B cell (primary cell): ENCODE data around the gene JMY. TPM values are rescaled to one million over a fixed set of nuclear protein-coding genes. Genes with fewer than 3 reads are reported as not detected.

Experiments used
- ATAC-seq: fragments of 200-7000 bp; cut with Tn5 transposase; one replicate; pipeline ENCODE4 v1.10.0; 2021; ENCODE audit warnings: low read depth, mild to moderate bottlenecking, moderate number of reproducible peaks, moderate library complexity
- CTCF ChIA-PET: fragments of 350-600 bp; sonication (Branson Sonifier 250); formaldehyde crosslinking; loops from one replicate; lab custom pipeline; 2021; ENCODE audit warnings: antibody characterized with exemption, inconsistent platforms; lab: Charles Lee
- POLR2A ChIA-PET: fragments of 350-600 bp; sonication (Branson Sonifier 250); formaldehyde crosslinking; loops from one replicate; lab custom pipeline; 2021; ENCODE audit warnings: antibody characterized with exemption; lab: Charles Lee
- DNase-seq: peaks from one replicate; pipeline ENCODE4 v3.0.0; 2013
- H2AFZ ChIP-seq: 2 replicates; pipeline ENCODE4 v1.6.1; 2012; ENCODE audit warnings: mild to moderate bottlenecking, low read depth, low read length; ENCODE audit not compliant: insufficient read depth, poor library complexity, severe bottlenecking
- H3K27ac ChIP-seq, 2 donors: 1 replicate in 1 of 2; 2 replicates in 1 of 2; pipeline ENCODE4 v1.5.1; 2012 to 2013; ENCODE audit warnings: low read length in 2 of 2, mild to moderate bottlenecking in 2 of 2, moderate library complexity in 1 of 2
- H3K27me3 ChIP-seq, 4 experiments: fragments of 200-600 bp in 1 of 4; sonication (generic) in 1 of 4; replicated peaks in 1 of 4; 1 replicate in 2 of 4; 2 replicates in 2 of 4; pipeline versions ENCODE4 v1.6.1 to v1.7.0; 2013 to 2016; ENCODE audit warnings: low read length in 3 of 4, mild to moderate bottlenecking in 2 of 4, mixed read lengths in 1 of 4, moderate library complexity in 1 of 4; ENCODE audit not compliant: insufficient read depth in 4 of 4, control insufficient read depth in 3 of 4; ENCODE audit errors: control extremely low read depth in 1 of 4
- H3K36me3 ChIP-seq, 2 experiments: replicated peaks in 1 of 2; 1 replicate in 1 of 2; 2 replicates in 1 of 2; pipeline versions ENCODE4 v1.6.1 to v1.7.1; 2013; ENCODE audit warnings: low read length in 1 of 2; ENCODE audit not compliant: insufficient read depth in 2 of 2, control insufficient read depth in 1 of 2; ENCODE audit errors: control extremely low read depth in 1 of 2, extremely low read depth in 1 of 2
- H3K4me1 ChIP-seq, 2 donors: fragments of 200-600 bp in 1 of 2; sonication (generic) in 1 of 2; 1 replicate in 1 of 2; 2 replicates in 1 of 2; pipeline versions ENCODE4 v1.5.1 to v1.6.1; 2013 to 2017; ENCODE audit warnings: low read length in 2 of 2; ENCODE audit not compliant: control insufficient read depth in 2 of 2, insufficient read depth in 2 of 2
- H3K4me2 ChIP-seq: replicated peaks from 2 replicates; pipeline ENCODE3; 2012; ENCODE audit warnings: mild to moderate bottlenecking, low read depth, low read length; ENCODE audit not compliant: poor library complexity, severe bottlenecking
- H3K4me3 ChIP-seq, 5 experiments: fragments of 200-600 bp in 1 of 5; sonication (generic) in 1 of 5; 1 replicate in 3 of 5; 2 replicates in 2 of 5; pipeline versions ENCODE4 v1.5.1 to v1.7.0; 2011 to 2016; ENCODE audit warnings: low read length in 4 of 5, mild to moderate bottlenecking in 4 of 5, low read depth in 2 of 5, control low read depth in 1 of 5, moderate library complexity in 1 of 5; ENCODE audit not compliant: insufficient read depth in 1 of 5; ENCODE audit errors: control extremely low read depth in 1 of 5, extremely low read depth in 1 of 5
- H3K79me2 ChIP-seq: fragments of 200-600 bp; sonication (generic); one replicate; pipeline ENCODE4 v1.6.0; 2016; ENCODE audit warnings: low read length; ENCODE audit not compliant: control insufficient read depth, insufficient read depth
- H3K9ac ChIP-seq: fragments of 200-600 bp; sonication (generic); 2 replicates; pipeline ENCODE4 v1.6.1; 2017; ENCODE audit warnings: mild to moderate bottlenecking, low read length, moderate library complexity
- H3K9me3 ChIP-seq, 3 donors: one replicate each; pipeline versions ENCODE4 v1.6.1 to v1.7.1; 2013; ENCODE audit warnings: low read length in 2 of 3; ENCODE audit not compliant: control insufficient read depth in 2 of 3, insufficient read depth in 1 of 3; ENCODE audit errors: control extremely low read depth in 1 of 3
- H4K20me1 ChIP-seq: 2 replicates; pipeline ENCODE4 v1.6.0; 2012; ENCODE audit warnings: mild to moderate bottlenecking, low read length; ENCODE audit not compliant: insufficient read depth, control insufficient read depth, poor library complexity, severe bottlenecking
- H3K27ac Mint-ChIP-seq: one replicate; pipeline ENCODE4 v1.8.0; 2021; ENCODE audit warnings: mixed read lengths
- H3K27me3 Mint-ChIP-seq: one replicate; pipeline ENCODE4 v1.8.0; 2021; ENCODE audit warnings: mixed read lengths
- H3K4me1 Mint-ChIP-seq: one replicate; pipeline ENCODE4 v1.8.0; 2021; ENCODE audit warnings: mixed read lengths
- H3K4me3 Mint-ChIP-seq: one replicate; pipeline ENCODE4 v1.8.0; 2021; ENCODE audit warnings: mixed read lengths
- H3K9me3 Mint-ChIP-seq: one replicate; pipeline ENCODE4 v1.8.0; 2022; ENCODE audit warnings: mixed read lengths; ENCODE audit not compliant: insufficient read depth
- EZH2 ChIP-seq: IDR thresholded peaks from 2 replicates; pipeline ENCODE4 v1.6.1; 2012; ENCODE audit warnings: borderline replicate concordance, low read depth, mild to moderate bottlenecking, moderate library complexity, low read length; ENCODE audit not compliant: insufficient read depth, poor library complexity, severe bottlenecking
- WGBS: methylation state at CpG from one replicate; pipeline ENCODE4 v1.1.5; 2013; ENCODE audit warnings: missing lambda C conversion rate; ENCODE audit not compliant: insufficient coverage; 5-methylcytosine and 5-hydroxymethylcytosine counted together
- intact Hi-C: fragments of 100-400 bp; cut with micrococcal nuclease; formaldehyde crosslinking; loops from one replicate; pipeline ENCODE4 v1.10.0; 2022
- polyA plus RNA-seq: library from polyadenylated mRNA; depleted of rRNA; stranded (reverse); fragments of >200 nt; gene quantifications from 2 replicates; pipeline ENCODE4 v1.2.3, GENCODE V29; 2012
- small RNA-seq: library from RNA; depleted of rRNA; stranded (forward); fragments of <200 nt; gene quantifications from one replicate; pipeline ENCODE3, GENCODE V24; 2012; ENCODE audit warnings: low replicate concordance, low read depth; ENCODE audit not compliant: insufficient read length
- total RNA-seq, 2 donors: library from RNA; stranded (reverse); fragments of 120-200 nt in 1 of 2; gene quantifications; 1 replicate in 1 of 2; 2 replicates in 1 of 2; pipeline versions ENCODE4 v1.2.3 to v1.2.4, GENCODE V29; 2013 to 2022

The JMY gene
- total and polyA plus RNA-seq, 2 donors (not counting 1 experiment from before 2014, with no cell fraction given) = 2.7 to 20.5 TPM

- CTCF ChIA-PET = no interaction called here
- H3K27me3 ChIP-seq = no peaks in the 10 kb centered on the region
- H3K9ac ChIP-seq = no peak overlapping the region
- ATAC-seq (no peak), DNase-seq (no peak)
- intact Hi-C loops = no loop called here
- POLR2A ChIA-PET = no interaction called here
- H3K27ac ChIP-seq = no peak overlapping the region
- H4K20me1 ChIP-seq = no peaks in the 10 kb centered on the region
- no peak overlapping the region for H3K27ac Mint-ChIP-seq
- H3K4me3 ChIP-seq = no peak overlapping the region
- WGBS = no CpG with 5 or more reads among the region's 1 CpG
- H3K4me1 ChIP-seq = no peaks in the 10 kb centered on the region
- no peaks in the 10 kb centered on the region for H3K9me3 ChIP-seq
- no peak overlapping the region for H2AFZ ChIP-seq
- TF ChIP-seq EZH2 = no peak
- H3K27me3 Mint-ChIP-seq = peaks cover 12% of the 10 kb centered on the region
- H3K4me2 ChIP-seq = no peak overlapping the region
- H3K4me1 Mint-ChIP-seq = no peaks in the 10 kb centered on the region
- no peak overlapping the region for H3K4me3 Mint-ChIP-seq
- no peaks in the 10 kb centered on the region for H3K79me2 ChIP-seq
- no peaks in the 10 kb centered on the region for H3K9me3 Mint-ChIP-seq
- H3K36me3 ChIP-seq = no peaks in the 10 kb centered on the region
Observed at GRCh38 chr5:79357398-79357797, 121.5 kb downstream of the JMY start.

Small RNAs within 50 kb of the gene (small RNA-seq; reads per million reads assigned to genes)
- gene AC016559.1 (not detected), gene RF00425 (not detected)

Other genes with a start within 250 kb of the JMY start
- gene DMGDH, start 166.5 kb upstream of the JMY start, total RNA-seq = 0.47 and 0.87 TPM in 2 replicates
- 0.63 TPM in 1 of 2 replicates, not detected in the other for gene DMGDH, start 166.5 kb upstream of the JMY start, polyA plus RNA-seq
- gene BHMT2, start 166.4 kb upstream of the JMY start, total RNA-seq = not detected in 2 replicates
- gene BHMT2, start 166.4 kb upstream of the JMY start, polyA plus RNA-seq = not detected in 2 replicates
- gene BHMT, start 124.3 kb upstream of the JMY start, total RNA-seq = not detected in 2 replicates
- not detected in 2 replicates for gene BHMT, start 124.3 kb upstream of the JMY start, polyA plus RNA-seq